Osteocyte (in vitro differentiated cells): ENCODE results near the gene ABCA3. TPM values are rescaled to one million over a fixed set of nuclear protein-coding genes. Genes with fewer than 3 reads are reported as not detected.

Experiments
- DNase-seq: peaks from one replicate; pipeline ENCODE4 v3.0.0; 2021; ENCODE audit warnings: mixed read lengths; ENCODE audit not compliant: unreplicated experiment; ENCODE audit errors: extremely low spot score
- H3K27ac Mint-ChIP-seq: one replicate; pipeline ENCODE4 v1.8.0; 2021; ENCODE audit warnings: mild to moderate bottlenecking, mixed read lengths; ENCODE audit not compliant: unreplicated experiment
- H3K27me3 Mint-ChIP-seq: one replicate; pipeline ENCODE4 v1.8.0; 2021; ENCODE audit warnings: mixed read lengths; ENCODE audit not compliant: unreplicated experiment
- H3K36me3 Mint-ChIP-seq: one replicate; pipeline ENCODE4 v1.8.0; 2021; ENCODE audit warnings: mixed read lengths; ENCODE audit not compliant: unreplicated experiment
- H3K4me1 Mint-ChIP-seq: one replicate; pipeline ENCODE4 v1.8.0; 2021; ENCODE audit warnings: mixed read lengths; ENCODE audit not compliant: unreplicated experiment
- H3K4me3 Mint-ChIP-seq: one replicate; pipeline ENCODE4 v1.8.0; 2021; ENCODE audit warnings: mild to moderate bottlenecking, moderate library complexity, mixed read lengths; ENCODE audit not compliant: unreplicated experiment
- H3K9me3 Mint-ChIP-seq: one replicate; pipeline ENCODE4 v1.8.0; 2021; ENCODE audit warnings: mixed read lengths; ENCODE audit not compliant: unreplicated experiment
- CTCF ChIP-seq: fragments of 200-600 bp; sonication (generic); IDR thresholded peaks from 2 replicates; pipeline ENCODE4 v1.5.0; 2021; ENCODE audit warnings: antibody characterized with exemption, mild to moderate bottlenecking, moderate library complexity
- total RNA-seq: library from RNA; stranded (reverse); gene quantifications from 2 replicates; pipeline ENCODE4 v1.2.1, GENCODE V29; 2021

ABCA3 gene
- total RNA-seq, 1 donor from 2014 or later, result 20.4 TPM

GRCh38 chr16:2238838-2239675 is 101.5 kb downstream of the ABCA3 start:
- H3K27ac Mint-ChIP-seq, result peak overlapping the region; percentile 56
- H3K36me3 Mint-ChIP-seq, result peaks cover 7% of the 10 kb centered on the region
- DNase-seq, result no peak
- no peaks in the 10 kb centered on the region for H3K27me3 Mint-ChIP-seq
- no peak for TF ChIP-seq CTCF
- H3K4me3 Mint-ChIP-seq, result no peak overlapping the region
- peaks cover 2% of the 10 kb centered on the region for H3K4me1 Mint-ChIP-seq
- no peaks in the 10 kb centered on the region for H3K9me3 Mint-ChIP-seq

- peaks cover 2% of the 10 kb centered on the region for H3K4me1 Mint-ChIP-seq
- no peaks in the 10 kb centered on the region for H3K9me3 Mint-ChIP-seq
- H3K4me3 Mint-ChIP-seq, result no peak overlapping the region
- no peak overlapping the region for H3K27ac Mint-ChIP-seq
- H3K36me3 Mint-ChIP-seq, result peaks cover 7% of the 10 kb centered on the region
- no peaks in the 10 kb centered on the region for H3K27me3 Mint-ChIP-seq
- no peak for TF ChIP-seq CTCF
- DNase-seq, result no peak
Observed at GRCh38 chr16:2238150-2238837, 102.2 kb downstream of the ABCA3 start.

- Mint-ChIP-seq H3K9me3 (no peaks in the 10 kb centered on the region), H3K4me3 (no peak overlapping the region), H3K4me1 (peaks cover 2% of the 10 kb centered on the region), H3K27me3 (no peaks in the 10 kb centered on the region), H3K27ac (no peak overlapping the region), H3K36me3 (peaks cover 7% of the 10 kb centered on the region)
- DNase-seq, result no peak
- no peak for TF ChIP-seq CTCF
Observed at GRCh38 chr16:2237493-2238149, 102.9 kb downstream of the ABCA3 start.

GRCh38 chr16:2237102-2237482 is 103.4 kb downstream of the ABCA3 start:
- DNase-seq, result no peak
- no peaks in the 10 kb centered on the region for H3K27me3 Mint-ChIP-seq
- no peak overlapping the region for H3K27ac Mint-ChIP-seq
- peaks cover 2% of the 10 kb centered on the region for H3K4me1 Mint-ChIP-seq
- peaks cover 3% of the 10 kb centered on the region for H3K36me3 Mint-ChIP-seq
- no peak for TF ChIP-seq CTCF
- no peak overlapping the region for H3K4me3 Mint-ChIP-seq
- no peaks in the 10 kb centered on the region for H3K9me3 Mint-ChIP-seq
